GM19455 (cell line): ENCODE measurements around the gene CALHM5.

Source experiments
- ATAC-seq: cut with Tn5 transposase; IDR thresholded peaks from one replicate; pipeline ENCODE4 v1.9.1; 2021; ENCODE audit not compliant: unreplicated experiment

The CALHM5 gene

DNA sequence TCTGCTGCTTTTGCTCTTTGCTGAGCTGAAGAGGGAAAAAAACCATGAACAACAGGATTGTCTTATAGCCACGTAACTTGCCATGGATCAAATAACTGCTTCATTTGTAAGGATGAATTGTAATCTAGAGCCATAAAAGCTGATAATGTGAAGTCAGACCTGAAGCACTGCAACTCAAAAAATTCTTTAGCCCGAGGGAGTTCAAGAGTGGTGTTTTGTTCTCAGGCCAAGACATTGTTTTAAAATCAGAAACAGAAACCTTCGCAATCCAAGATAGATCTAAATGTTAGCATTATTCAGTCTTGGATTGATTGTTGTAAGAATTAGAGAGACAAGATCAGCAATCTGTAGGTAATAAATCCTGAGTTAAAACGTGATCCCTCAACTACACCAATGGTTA, 34.2 kb downstream of the CALHM5 start, which contains the start of gene TRAPPC3L:
Gene TRAPPC3L, minus strand, starts transcription at position 34 of the 400 bp plus-strand sequence. CDS start 170 bp downstream, outside the sequence.
- ATAC-seq, result no peak

DNA sequence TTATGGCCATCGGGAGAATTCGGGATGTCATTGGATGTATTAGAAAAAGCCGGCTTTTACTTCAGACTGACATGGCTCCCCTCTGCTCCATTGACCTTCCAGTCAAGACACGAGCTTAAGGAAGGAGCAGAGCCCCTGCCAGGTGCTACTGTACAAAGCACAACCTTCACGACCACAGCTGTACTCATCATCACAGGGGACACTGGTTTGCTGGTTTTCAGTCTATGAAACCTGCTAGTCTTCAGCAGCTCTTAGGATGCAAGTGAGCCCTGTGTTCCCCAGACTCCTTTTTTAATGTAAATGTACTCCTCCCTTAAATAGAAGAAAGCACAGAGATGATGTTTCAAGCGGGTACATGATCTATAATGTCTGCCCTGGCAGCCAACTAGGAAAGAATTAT, 35.9 kb downstream of the CALHM5 start:
- no peak for ATAC-seq

DNA sequence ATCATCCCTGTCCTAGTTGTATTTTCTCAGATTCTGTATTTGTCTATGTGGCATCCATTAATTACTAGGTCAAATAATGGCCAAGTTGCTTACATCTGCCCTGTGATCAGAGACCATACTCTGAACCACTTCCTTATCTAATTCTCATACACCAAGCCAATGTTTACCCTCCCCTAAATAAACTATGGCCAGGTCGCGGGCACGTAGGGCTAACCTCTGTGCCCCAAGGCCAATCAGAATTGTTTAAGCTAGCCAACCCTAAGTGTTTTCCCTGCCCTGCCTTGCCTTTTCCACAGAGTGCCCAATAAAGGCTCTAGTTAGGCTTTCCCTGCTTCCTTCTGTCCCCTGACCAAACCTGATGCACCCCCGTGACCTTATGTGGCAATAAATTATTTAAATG, 39.4 kb downstream of the CALHM5 start:
- ATAC-seq, result no peak

DNA sequence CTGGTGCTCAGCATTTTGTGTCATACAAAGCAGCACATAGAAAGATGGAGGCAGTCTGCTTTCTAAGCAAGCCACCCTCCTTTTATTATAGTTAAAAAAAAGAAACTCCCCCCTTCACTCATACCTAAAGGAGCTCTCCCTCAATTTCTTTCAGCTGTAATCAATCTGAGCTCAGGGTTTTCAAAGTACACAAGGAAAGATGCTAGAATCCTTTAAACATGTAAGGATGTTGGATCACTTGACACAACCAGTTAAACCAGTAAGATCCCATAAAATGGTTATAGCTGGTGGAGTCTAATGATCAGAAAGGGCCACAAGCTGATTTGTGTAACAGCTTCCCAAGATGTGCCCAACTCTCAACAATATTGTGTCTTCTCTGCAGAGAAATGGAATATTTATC, 42.0 kb downstream of the CALHM5 start, which contains the start of gene CALHM4:
Gene CALHM4, plus strand, starts transcription at position 301 of the 400 bp plus-strand sequence. Its CDS starts 43 bp downstream, at position 344.
- no peak for ATAC-seq

DNA sequence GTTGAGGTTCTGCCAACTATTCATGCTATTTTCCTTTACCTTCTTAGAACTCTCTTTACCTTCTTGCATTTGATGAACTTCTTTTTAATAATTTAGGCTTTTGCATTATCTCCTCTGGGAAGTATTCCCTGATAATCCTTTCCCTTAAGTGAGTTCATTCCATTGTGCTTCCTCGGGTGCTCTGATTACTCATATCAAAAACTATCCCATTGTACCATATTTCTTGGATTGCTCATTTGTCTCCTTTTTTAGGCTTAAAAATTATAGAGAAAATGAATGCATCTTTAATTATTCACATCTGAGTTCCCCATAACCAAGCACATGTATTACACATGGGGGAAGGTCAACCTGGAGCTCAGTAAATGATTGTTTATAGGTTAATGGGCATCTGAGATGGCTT, 44.6 kb downstream of the CALHM5 start:
- no peak for ATAC-seq

DNA sequence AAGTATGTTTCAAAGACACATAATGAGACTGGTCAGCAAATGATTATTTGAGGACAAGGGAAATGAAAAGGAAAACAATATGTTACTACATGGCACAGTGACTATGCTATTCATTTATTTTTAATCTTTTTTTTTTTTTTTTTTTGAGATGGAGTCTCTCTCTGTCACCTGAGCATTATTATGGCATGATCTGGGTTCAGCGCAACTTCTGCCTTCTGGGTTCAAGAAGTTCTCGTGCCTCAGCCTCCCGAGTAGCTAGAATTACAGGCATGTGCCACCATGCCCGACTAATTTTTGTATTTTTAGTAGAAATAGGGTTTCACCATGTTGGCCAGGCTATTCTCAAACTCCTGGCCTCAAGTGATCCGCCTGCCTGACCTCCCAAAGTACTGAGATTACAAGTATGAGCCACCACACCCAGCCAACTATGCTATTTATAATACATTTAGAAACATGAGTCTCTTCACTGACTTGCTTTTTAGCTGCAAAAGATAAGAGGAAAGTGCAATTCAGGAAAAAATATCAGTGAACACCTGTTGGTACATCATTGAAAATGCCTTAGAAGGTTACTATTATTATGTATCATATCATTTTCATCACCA, 45.5 kb downstream of the CALHM5 start:
- ATAC-seq, result no peak

DNA sequence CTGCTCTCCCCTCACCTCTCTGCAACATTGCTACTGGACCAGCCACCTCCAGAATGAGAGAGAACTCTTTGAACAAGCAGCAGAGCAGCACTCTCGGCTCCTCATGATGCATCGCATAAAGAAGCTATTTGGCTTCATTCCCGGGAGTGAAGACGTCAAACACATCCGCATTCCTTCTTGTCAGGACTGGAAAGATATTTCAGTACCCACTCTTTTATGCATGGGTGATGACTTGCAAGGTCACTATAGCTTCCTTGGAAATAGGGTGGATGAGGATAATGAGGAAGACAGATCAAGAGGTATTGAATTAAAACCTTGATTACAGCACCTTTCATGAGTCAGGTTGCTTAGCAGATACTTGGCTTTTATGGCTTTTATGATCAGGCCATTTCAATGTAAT, 46.5 kb downstream of the CALHM5 start:
- no peak for ATAC-seq

DNA sequence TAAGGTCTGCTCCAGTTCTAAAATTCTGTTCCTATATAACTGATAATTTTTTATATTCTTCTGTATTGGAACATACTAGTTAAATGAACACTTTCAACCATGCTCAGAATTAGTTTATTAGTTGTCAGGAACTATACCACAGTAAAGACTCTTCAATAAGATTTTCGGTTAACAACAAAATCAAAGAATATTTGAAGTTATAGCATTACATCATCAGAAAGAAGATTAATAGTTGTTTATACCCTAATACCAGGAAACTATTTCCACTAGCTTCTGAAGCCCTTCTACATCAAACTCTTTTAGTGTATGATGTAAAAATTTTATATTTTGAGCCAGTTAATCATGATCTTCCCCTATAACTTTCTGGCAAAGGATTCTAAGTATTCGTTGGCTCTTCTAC, 48.7 kb downstream of the CALHM5 start:
- no peak for ATAC-seq

DNA sequence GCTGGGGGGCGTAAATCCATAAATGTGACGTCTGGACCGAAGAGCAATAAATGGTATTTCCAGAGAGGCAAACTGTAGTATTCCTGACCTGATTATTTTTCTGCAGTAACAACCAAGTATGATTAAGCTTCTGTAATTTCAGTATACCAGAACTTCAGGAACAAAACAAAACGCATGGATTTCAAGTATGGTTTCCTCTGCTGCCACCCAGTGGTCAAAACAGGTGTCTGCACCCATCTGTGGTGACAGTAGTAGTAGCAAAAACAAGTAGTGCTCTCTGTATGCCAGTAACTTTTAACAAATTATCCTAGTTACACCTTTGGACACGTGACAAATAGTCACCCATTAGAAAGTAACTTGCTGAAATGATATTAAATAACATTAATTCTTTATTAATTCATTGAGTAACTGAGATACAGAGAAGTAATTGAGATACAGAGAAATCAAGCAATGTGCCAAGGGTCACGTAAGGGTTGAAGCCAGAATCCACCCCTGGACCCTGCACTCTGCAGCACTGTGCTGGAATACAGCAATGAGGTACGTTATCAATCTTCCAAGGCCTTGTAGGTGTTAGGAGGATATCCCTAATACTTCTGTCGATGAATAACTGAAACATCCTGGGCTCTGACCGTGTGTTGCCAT, 50.1 kb downstream of the CALHM5 start:
- ATAC-seq, result peak; percentile 72

DNA sequence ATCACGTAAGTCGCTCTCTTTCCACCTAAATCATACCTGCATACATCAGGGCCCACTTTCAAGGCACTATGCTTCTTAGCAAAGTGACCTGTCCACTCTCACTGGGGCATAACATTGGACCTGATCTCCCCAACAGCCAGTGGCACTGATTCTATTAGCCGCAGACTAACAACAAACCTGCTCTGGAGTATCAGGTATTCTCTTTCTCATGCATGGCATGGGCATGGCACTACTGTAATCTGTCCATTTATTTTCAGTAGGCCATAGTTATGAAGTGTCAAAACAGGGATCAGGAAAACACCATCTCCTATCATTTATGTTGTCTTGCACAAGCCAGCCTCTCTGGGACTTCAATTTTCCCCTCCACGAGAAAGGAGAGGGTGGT, 50.6 kb downstream of the CALHM5 start:
- no peak for ATAC-seq

DNA sequence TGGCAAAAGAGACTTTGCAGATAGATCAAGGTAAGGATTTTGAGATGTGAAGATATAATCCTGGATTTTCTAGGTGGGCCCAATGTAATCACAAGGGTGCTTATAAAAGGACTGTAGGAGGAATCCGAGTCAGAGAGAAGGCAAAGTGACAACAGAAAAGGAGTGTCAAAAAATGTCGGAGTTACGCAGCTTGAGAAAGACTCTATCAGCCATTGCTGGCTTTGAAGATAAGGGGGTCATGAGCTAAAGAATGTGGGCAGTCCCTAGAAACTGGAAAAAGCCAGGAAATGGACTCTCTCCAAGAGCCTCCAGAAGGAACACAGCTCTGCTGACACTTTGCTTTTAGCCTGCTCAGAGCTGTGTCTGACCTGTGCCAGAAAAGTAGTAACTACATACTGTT, 51.2 kb downstream of the CALHM5 start:
- no peak for ATAC-seq

DNA sequence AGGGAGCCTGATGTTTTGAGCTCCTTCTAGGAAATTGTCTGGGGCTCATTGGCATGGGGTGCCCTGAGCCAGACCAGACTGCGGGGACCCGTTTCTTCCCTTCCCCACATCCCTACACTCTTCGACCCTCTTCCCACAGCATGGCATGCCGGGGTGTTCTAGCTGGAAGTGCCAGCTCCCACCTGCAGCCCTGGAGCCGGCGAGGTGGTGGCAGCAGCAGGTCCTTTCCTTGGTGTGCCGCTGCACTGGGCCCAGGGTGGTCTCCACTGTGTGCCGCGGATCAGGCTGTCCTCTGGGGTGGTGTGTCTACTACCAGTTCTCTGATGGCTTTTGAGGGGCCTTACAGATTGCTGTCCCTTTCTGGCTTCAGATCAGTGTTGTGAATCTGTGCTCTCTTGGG, 52.4 kb downstream of the CALHM5 start:
- ATAC-seq, result no peak

DNA sequence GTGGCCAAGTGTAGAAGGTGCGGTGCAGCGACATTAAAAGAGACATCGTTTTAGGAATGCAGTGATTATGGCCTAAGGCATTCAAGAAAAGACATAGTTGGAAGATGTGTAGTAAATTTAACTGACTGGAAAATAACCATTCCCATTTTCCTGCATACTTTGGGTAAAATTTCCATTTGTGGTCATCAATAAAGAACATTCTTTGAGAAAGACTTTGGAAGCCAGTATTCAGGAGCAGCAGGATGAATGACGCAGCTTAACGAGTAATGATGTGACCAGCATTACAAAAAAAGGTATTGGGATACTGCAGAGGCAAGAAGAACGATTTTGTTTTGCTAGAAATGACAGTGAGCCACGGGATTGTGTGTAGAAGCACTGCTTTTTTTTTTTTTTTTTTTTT, 52.9 kb downstream of the CALHM5 start:
- ATAC-seq, result no peak

DNA sequence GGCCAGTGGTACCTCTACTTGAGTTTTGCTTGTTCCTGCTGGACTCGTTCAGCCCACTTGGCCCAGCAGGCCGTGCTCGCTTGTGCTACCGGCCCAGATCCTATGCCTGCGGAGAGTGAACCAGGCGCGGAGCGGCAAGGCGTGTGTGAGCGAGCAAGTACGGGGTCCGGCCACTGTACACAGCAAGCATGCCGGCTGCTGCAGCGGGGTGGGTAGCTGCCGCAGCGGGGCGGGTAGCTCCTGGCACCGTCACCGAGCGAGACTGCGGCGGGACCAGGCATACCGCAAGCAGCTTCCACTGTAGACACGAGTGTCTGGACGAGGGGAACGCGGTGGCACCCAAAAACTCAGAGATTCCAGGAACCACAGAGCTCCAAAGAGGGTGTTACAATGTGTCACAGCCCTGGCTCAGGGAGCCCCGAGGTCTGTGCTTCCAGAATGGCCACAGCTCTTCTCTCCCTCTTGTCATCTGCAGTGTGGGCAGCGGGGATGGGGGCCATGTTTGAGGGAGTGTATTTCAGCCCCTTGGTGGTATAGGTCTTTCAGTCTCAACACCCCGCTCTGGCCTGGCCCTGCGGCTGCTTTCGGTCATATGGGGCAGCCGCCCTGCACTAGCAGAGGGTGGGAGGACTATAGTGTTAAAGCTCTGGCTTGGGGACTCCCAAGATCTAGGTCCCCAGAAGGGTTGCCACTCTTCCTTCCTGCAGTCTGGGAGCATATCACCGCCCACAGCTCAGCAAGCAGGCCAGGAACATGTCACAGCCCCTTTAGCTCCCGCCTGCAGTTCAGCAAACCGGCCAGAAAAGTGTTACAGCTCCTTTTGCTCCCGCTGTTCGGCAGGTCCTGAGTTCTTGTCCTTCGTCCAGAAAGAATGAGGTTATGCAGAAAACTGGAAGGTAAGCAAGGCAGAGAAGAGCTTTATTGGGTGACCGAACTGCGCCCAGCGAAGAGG, 53.8 kb downstream of the CALHM5 start:
- ATAC-seq, result no peak

DNA sequence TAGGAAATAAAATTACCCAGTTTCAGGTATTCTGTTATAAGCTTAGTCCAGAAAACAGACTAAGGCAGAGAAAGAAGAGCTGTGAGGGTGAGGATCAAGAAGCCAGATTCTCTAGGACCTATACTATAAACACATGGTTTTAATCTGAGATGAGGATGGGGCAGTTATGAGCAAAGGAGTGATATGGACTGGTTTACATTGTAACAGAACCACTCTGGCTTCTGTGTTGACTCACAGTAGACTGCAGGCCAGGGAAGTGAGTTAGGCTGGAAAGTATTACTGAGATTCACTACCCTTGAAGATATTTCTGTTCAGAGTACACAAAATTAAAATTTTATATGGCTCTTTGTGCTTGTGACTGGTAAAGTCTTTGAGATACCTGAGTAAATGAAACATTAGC, 56.7 kb downstream of the CALHM5 start:
- no peak for ATAC-seq

DNA sequence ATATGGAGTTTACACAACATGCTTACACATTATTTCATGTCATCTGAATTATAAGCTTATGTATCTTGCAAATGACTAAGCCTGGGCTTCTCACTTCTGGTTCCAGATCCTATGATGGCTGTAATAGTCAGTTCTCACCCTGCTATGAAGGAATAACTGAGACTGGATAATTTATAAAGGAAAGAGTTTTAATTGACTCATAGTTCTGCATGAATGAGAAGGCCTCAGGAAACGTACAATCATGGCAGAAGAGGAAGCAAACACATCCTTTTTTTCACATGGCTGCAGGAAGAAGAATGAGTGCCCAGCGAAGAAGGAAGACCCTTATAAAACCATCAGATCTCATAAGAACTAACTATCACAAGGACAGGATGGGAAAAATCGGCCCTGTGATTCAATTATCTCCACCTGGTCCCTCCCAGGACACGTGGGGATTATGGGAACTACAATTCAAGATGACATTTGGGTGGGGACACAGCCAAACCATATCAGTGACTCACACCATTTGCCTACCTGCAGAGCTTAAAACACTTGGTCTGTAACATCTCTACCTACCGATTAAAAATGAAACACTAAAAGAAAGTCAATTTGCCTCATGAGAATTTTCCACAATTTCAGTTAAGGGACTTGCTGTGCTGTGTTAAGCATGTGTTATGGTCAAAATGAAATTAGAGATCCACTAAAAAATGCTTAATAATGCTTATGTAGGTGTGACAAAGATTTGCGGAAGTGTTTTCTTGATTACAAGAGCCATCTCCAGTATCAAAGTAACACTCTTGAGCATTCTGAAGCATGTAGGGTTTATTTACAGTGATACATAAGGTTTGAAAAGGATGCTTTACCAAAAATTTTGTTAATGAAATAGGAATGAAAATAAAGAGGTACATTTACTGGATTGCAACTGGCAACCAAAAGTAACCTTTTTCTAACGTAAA, 57.6 kb downstream of the CALHM5 start:
- no peak for ATAC-seq

DNA sequence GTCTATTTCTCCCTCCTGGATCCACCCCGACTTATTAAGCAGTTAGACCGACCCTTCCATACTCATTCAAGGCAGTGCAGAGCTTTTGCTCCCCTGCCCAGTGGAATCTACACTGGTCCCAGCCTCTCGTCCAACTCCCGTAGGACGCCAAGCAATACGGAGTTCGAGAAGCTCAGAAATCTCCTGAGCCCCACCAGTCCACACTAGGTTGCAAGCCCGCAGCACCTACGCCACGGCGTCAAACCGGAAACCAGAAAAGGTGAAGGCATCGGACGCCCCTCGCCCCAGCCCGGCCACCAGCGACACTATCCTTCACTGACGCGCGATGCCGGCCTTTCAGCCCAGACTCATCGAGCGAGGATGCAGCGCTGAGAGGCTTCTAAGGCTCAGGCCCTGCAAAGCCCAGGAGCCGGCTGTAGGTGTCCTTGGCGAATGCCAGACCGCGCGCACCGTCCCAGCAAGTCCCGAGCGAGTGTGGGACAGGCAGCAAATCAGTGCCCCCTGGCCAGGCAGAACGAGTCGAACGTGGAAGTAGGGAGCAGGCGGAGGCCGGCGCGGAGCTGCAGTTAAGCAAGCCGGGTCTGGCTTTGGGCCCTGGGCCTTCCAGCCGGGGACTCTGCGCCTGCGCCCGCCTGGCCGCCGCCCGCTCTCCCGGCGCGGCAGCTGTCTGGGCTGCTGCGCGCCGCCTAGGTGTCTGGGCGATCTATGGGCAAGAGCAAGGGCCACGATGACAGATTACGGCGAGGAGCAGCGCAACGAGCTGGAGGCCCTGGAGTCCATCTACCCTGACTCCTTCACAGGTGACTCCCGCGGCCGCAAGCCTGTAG, 59.6 kb downstream of the CALHM5 start, which contains the start of gene RWDD1:
Gene RWDD1, plus strand, starts transcription at position 649 of the 827 bp plus-strand sequence. Its CDS starts 79 bp downstream, at position 728.
- peak; percentile 94 for ATAC-seq

DNA sequence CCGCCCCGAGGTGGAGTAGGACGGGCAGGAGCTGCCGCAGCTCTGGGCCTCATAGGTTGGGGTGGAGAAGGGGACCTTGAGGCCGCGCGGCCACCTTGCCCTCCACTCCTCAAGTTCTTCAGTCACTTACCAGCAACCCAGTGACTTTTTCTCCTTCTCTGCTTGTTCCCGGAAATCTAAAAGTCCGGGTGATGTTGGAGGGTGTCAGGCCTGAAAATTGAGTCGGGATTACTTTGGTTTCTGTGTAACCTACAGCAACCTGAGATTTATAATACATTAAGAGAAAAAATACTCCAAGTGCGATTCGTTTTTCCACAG, 60.2 kb downstream of the CALHM5 start:
- ATAC-seq, result no peak

DNA sequence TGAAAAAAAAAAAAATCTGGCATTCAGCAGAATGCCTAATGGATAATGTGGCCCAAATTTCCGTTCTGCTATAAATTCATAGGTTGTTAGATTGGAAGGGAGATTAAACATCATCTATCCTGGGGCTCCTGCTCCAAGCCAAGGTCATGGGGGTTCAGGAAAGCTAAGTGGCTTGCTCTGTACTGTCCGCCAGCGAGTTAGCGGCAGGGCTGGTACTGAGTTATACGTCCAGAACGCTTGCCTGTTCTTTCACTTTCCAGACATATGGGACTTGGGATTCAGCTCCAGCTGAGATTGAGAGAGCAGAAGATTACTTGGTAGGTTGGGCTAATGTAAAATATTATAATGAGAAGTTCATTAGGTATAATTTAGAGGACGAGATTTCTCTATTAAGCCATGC, 60.7 kb downstream of the CALHM5 start:
- no peak for ATAC-seq
